ENCODE data around the gene UCHL3. TPM values are rescaled to one million over a fixed set of nuclear protein-coding genes. Genes with fewer than 3 reads are reported as not detected.

The UCHL3 gene
- total and polyA plus RNA-seq, 9 of the 15 experiments (the other 6 are each of a cell fraction or from before 2014, with no cell fraction given): 42.2 to 112 (median 85.4) TPM

DNA sequence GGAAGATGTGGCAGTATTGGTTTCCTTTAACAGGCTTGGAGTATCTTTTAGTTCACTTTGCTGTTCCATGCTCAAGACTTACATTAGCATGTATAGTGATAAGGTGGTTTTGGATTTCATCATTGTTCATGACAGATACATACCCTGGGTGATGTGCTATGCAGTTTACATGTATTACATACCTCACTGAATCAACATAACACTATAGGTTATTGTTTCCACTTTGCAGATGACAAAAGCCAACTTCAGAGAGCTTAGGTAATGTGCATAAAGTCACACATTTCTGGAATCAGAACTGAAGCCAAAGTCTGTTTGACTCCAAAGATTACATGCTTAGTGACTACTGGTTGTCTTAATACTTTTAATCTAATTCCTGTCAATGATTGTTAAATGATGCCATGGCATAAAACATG, 19.0 kb upstream of the UCHL3 start (continued):
- TF ChIP-seq ZNF551 (CRISPR knock-in tag; IDR thresholded peaks at IDR 0.05): no peak
- no peak for TF ChIP-seq ZNF282 (CRISPR knock-in tag; IDR thresholded peaks at IDR 0.05)
- TF ChIP-seq TCF3 (CRISPR knock-in tag; IDR thresholded peaks at IDR 0.05): no peak
- no peak for TF ChIP-seq NFE2 (IDR thresholded peaks at IDR 0.05; ENCODE audit: low read depth)
- TF ChIP-seq, protein P1, sequence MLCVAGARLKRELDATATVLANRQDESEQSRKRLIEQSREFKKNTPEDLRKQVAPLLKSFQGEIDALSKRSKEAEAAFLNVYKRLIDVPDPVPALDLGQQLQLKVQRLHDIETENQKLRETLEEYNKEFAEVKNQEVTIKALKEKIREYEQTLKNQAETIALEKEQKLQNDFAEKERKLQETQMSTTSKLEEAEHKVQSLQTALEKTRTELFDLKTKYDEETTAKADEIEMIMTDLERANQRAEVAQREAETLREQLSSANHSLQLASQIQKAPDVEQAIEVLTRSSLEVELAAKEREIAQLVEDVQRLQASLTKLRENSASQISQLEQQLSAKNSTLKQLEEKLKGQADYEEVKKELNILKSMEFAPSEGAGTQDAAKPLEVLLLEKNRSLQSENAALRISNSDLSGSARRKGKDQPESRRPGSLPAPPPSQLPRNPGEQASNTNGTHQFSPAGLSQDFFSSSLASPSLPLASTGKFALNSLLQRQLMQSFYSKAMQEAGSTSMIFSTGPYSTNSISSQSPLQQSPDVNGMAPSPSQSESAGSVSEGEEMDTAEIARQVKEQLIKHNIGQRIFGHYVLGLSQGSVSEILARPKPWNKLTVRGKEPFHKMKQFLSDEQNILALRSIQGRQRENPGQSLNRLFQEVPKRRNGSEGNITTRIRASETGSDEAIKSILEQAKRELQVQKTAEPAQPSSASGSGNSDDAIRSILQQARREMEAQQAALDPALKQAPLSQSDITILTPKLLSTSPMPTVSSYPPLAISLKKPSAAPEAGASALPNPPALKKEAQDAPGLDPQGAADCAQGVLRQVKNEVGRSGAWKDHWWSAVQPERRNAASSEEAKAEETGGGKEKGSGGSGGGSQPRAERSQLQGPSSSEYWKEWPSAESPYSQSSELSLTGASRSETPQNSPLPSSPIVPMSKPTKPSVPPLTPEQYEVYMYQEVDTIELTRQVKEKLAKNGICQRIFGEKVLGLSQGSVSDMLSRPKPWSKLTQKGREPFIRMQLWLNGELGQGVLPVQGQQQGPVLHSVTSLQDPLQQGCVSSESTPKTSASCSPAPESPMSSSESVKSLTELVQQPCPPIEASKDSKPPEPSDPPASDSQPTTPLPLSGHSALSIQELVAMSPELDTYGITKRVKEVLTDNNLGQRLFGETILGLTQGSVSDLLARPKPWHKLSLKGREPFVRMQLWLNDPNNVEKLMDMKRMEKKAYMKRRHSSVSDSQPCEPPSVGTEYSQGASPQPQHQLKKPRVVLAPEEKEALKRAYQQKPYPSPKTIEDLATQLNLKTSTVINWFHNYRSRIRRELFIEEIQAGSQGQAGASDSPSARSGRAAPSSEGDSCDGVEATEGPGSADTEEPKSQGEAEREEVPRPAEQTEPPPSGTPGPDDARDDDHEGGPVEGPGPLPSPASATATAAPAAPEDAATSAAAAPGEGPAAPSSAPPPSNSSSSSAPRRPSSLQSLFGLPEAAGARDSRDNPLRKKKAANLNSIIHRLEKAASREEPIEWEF (CRISPR knock-in tag; IDR thresholded peaks at IDR 0.05): no peak
- no peak for TF ChIP-seq ZNF644 (tag; IDR thresholded peaks at IDR 0.05; ENCODE audit: low read depth)
- no peak for TF ChIP-seq NR2C1 (IDR thresholded peaks at IDR 0.05)
- TF ChIP-seq NR2C1 (tag; IDR thresholded peaks at IDR 0.05): no peak
- TF ChIP-seq TEAD1 (CRISPR knock-in tag; IDR thresholded peaks at IDR 0.05): no peak
- no peak for TF ChIP-seq C11orf30 (IDR thresholded peaks at IDR 0.05; ENCODE audit: low read depth)
- no peak for TF ChIP-seq ZNF707 (CRISPR knock-in tag; conservative IDR thresholded peaks at IDR 0.05)
- TF ChIP-seq, protein P2, sequence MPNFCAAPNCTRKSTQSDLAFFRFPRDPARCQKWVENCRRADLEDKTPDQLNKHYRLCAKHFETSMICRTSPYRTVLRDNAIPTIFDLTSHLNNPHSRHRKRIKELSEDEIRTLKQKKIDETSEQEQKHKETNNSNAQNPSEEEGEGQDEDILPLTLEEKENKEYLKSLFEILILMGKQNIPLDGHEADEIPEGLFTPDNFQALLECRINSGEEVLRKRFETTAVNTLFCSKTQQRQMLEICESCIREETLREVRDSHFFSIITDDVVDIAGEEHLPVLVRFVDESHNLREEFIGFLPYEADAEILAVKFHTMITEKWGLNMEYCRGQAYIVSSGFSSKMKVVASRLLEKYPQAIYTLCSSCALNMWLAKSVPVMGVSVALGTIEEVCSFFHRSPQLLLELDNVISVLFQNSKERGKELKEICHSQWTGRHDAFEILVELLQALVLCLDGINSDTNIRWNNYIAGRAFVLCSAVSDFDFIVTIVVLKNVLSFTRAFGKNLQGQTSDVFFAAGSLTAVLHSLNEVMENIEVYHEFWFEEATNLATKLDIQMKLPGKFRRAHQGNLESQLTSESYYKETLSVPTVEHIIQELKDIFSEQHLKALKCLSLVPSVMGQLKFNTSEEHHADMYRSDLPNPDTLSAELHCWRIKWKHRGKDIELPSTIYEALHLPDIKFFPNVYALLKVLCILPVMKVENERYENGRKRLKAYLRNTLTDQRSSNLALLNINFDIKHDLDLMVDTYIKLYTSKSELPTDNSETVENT (CRISPR knock-in tag; IDR thresholded peaks at IDR 0.05): no peak
- no peak for TF ChIP-seq ZNF41 (CRISPR knock-in tag; conservative IDR thresholded peaks at IDR 0.05)

Data from K562 (cell line).